Neuronal stem cell (in vitro differentiated cells): ENCODE measurements around the gene SH3BP4.

ENCODE experiments used
- DNase-seq: peaks from one replicate; pipeline ENCODE4 v3.0.0-alpha.2; 2013; ENCODE audit warnings: low spot score
- H2AFZ ChIP-seq: one replicate; pipeline ENCODE4 v1.6.1; 2013; ENCODE audit warnings: mild to moderate bottlenecking, low read length, inconsistent platforms
- H2AK5ac ChIP-seq: 2 replicates; pipeline ENCODE4 v1.6.1; 2013; ENCODE audit warnings: low read depth, mild to moderate bottlenecking, inconsistent platforms, low read length, moderate library complexity, mixed read lengths
- H2BK120ac ChIP-seq: 2 replicates; pipeline ENCODE4 v1.6.1; 2013; ENCODE audit warnings: low read depth, mild to moderate bottlenecking, inconsistent platforms, low read length, moderate library complexity, mixed read lengths
- H2BK12ac ChIP-seq: one replicate; pipeline ENCODE4 v1.6.1; 2013; ENCODE audit warnings: low read length, inconsistent platforms
- H2BK15ac ChIP-seq: 2 replicates; pipeline ENCODE4 v1.6.1; 2013; ENCODE audit warnings: mild to moderate bottlenecking, low read length, inconsistent platforms, mixed read lengths
- H2BK5ac ChIP-seq: one replicate; pipeline ENCODE4 v1.6.1; 2013; ENCODE audit warnings: inconsistent platforms, mild to moderate bottlenecking, low read length, moderate library complexity
- H3K14ac ChIP-seq: one replicate; pipeline ENCODE4 v1.6.1; 2013; ENCODE audit warnings: low read length, inconsistent platforms
- H3K18ac ChIP-seq: 2 replicates; pipeline ENCODE4 v1.6.1; 2013; ENCODE audit warnings: low read length, inconsistent platforms
- H3K23ac ChIP-seq: 2 replicates; pipeline ENCODE4 v1.6.1; 2013; ENCODE audit warnings: low read depth, mild to moderate bottlenecking, mixed read lengths, low read length, inconsistent platforms; ENCODE audit not compliant: poor library complexity
- H3K27ac ChIP-seq: replicated peaks from 3 replicates; pipeline ENCODE4 v1.5.1; 2013; ENCODE audit warnings: low read length, inconsistent platforms
- H3K27me3 ChIP-seq, 3 experiments: 2 replicates each; pipeline ENCODE4 v1.6.1; 2013; ENCODE audit warnings: low read length in 3 of 3, mild to moderate bottlenecking in 2 of 3, inconsistent platforms in 1 of 3, low read depth in 1 of 3, mixed read lengths in 1 of 3, moderate library complexity in 1 of 3; ENCODE audit not compliant: control insufficient read depth in 3 of 3, insufficient read depth in 3 of 3
- H3K36me3 ChIP-seq, 2 donors: replicated peaks in 1 of 2; 2 replicates each; pipeline ENCODE4 v1.6.1; 2013; ENCODE audit warnings: low read length in 2 of 2; ENCODE audit not compliant: control insufficient read depth in 2 of 2, insufficient read depth in 2 of 2
- H3K4ac ChIP-seq: 2 replicates; pipeline ENCODE4 v1.6.1; 2013; ENCODE audit warnings: inconsistent platforms, mild to moderate bottlenecking, low read length, moderate library complexity
- H3K4me1 ChIP-seq, 2 donors: 1 replicate in 1 of 2; 2 replicates in 1 of 2; pipeline ENCODE4 v1.6.1; 2013; ENCODE audit warnings: low read length in 2 of 2, low read depth in 1 of 2; ENCODE audit not compliant: control insufficient read depth in 2 of 2, insufficient read depth in 1 of 2
- H3K4me2 ChIP-seq: one replicate; pipeline ENCODE4 v1.6.1; 2013; ENCODE audit warnings: mild to moderate bottlenecking, low read length, inconsistent platforms; ENCODE audit not compliant: insufficient read depth, poor library complexity, severe bottlenecking
- H3K4me3 ChIP-seq, 2 donors: 2 replicates each; pipeline ENCODE4 v1.5.1; 2013; ENCODE audit warnings: low read length in 2 of 2, mild to moderate bottlenecking in 2 of 2, inconsistent platforms in 1 of 2, moderate library complexity in 1 of 2
- H3K79me1 ChIP-seq: one replicate; pipeline ENCODE4 v1.6.1; 2013; ENCODE audit warnings: low read depth, mild to moderate bottlenecking, inconsistent platforms, low read length, moderate library complexity
- H3K9ac ChIP-seq: one replicate; pipeline ENCODE4 v1.6.1; 2013; ENCODE audit warnings: mild to moderate bottlenecking, low read depth, low read length, inconsistent platforms; ENCODE audit not compliant: poor library complexity
- H3K9me3 ChIP-seq, 2 donors: replicated peaks in 1 of 2; 2 replicates each; pipeline versions ENCODE3 to v1.6.1; 2013; ENCODE audit warnings: low read length in 2 of 2, mild to moderate bottlenecking in 2 of 2, inconsistent platforms in 1 of 2, low read depth in 1 of 2, mixed read lengths in 1 of 2, moderate library complexity in 1 of 2; ENCODE audit not compliant: control insufficient read depth in 2 of 2, insufficient read depth in 1 of 2
- H4K8ac ChIP-seq: one replicate; pipeline ENCODE4 v1.6.1; 2013; ENCODE audit warnings: low read depth, mild to moderate bottlenecking, inconsistent platforms, low read length, moderate library complexity
- H4K91ac ChIP-seq: one replicate; pipeline ENCODE4 v1.6.1; 2013; ENCODE audit warnings: low read length, low read depth, mild to moderate bottlenecking, inconsistent platforms; ENCODE audit not compliant: poor library complexity
- WGBS, 2 donors: extraction: QIAGEN DNeasy Blood & Tissue Kit; methylation state at CpG; one replicate each; pipeline ENCODE4 v1.1.7; 2013; ENCODE audit warnings: missing lambda C conversion rate in 2 of 2, mixed read lengths in 1 of 2; ENCODE audit not compliant: insufficient read length in 2 of 2, insufficient replicate concordance in 1 of 2; ENCODE audit errors: extremely low coverage in 2 of 2; 5-methylcytosine and 5-hydroxymethylcytosine counted together

SH3BP4 gene

DNA sequence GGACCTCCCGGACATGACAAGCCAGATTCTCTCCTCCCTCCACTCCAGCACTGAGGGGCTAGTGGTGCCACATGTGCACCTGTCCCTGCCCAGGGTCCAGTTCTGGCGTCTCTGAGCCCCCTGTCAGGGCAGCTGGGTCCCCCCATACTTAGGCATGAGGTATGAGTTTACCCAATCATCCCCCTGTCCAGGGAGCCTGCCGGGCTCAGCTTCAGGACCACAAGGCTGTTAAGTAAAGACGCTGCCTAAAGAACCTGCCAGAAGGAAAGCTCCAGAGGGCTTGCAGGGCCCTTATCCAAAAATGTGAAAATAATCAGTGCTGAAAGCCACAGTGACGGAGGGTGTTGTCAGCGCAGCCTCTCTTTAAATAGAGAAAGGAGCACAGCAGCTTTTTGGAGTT is 40.0 kb downstream of the SH3BP4 start:
- Histone ChIP-seq H3K36me3 (peaks cover 4 to 76% of the 10 kb centered on the region in 2 donors), H3K18ac (no peak overlapping the region), H3K27ac (no peak overlapping the region), H3K4me1 (peaks cover 27 to 34% of the 10 kb centered on the region in 2 donors), H2AFZ (no peak overlapping the region), H2AK5ac (no peak overlapping the region), H3K4me3 (no peak overlapping the region), H3K79me1 (peaks cover 15% of the 10 kb centered on the region), H2BK5ac (no peak overlapping the region), H3K9ac (no peak overlapping the region), H2BK120ac (no peak overlapping the region), H3K14ac (no peak overlapping the region), H3K27me3 (no peaks in the 10 kb centered on the region), H4K8ac (no peak overlapping the region), H3K4ac (no peak overlapping the region), H2BK15ac (no peak overlapping the region), H3K9me3 (peaks cover 0 to 28% of the 10 kb centered on the region in 2 donors), H4K91ac (no peak overlapping the region), H3K23ac (no peak overlapping the region), H3K4me2 (no peak overlapping the region), H2BK12ac (no peak overlapping the region)
- WGBS, 2 donors = no CpG with 5 or more reads among the region's 6 CpGs
- no peak for DNase-seq

DNA sequence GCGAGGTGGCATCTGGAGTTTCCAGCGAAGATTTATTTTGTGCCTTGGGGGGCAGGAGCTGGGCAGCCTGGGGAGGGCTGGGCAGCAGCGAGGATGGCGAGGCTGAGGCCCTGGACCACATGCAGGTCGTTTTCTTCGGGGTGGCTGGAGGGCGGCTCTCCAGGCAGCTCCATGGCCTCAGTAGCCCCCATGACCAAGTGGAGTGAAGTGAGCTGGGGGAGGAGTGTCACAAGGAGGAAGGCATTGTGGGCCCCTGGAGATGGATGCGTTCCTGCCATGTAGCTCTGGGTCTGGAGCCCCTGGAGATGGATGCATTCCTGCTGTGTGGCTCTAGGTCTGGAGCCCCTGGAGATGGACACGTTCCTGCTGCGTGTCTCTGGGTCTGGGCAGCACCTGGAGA is 40.4 kb downstream of the SH3BP4 start:
- no peak overlapping the region for H3K4me3 ChIP-seq
- H3K79me1 ChIP-seq = peaks cover 18% of the 10 kb centered on the region
- H3K27ac ChIP-seq = no peak overlapping the region
- H3K4me1 ChIP-seq = peaks cover 28 to 36% of the 10 kb centered on the region in 2 donors
- H3K4ac ChIP-seq = no peak overlapping the region
- no peak overlapping the region for H2AFZ ChIP-seq
- no peak overlapping the region for H3K14ac ChIP-seq
- H4K91ac ChIP-seq = no peak overlapping the region
- H2BK120ac ChIP-seq = no peak overlapping the region
- H2BK12ac ChIP-seq = no peak overlapping the region
- no peak overlapping the region for H3K9ac ChIP-seq
- H4K8ac ChIP-seq = no peak overlapping the region
- H3K23ac ChIP-seq = no peak overlapping the region
- H2BK5ac ChIP-seq = no peak overlapping the region
- H3K18ac ChIP-seq = peak overlapping the region; percentile 6
- no peak overlapping the region for H2BK15ac ChIP-seq
- H2AK5ac ChIP-seq = no peak overlapping the region
- H3K9me3 ChIP-seq = peaks cover 0 to 24% of the 10 kb centered on the region in 2 donors
- H3K27me3 ChIP-seq = no peaks in the 10 kb centered on the region
- no CpG with 5 or more reads among the region's 10 CpGs for WGBS, 2 donors
- H3K4me2 ChIP-seq = no peak overlapping the region
- peaks cover 4 to 76% of the 10 kb centered on the region in 2 donors for H3K36me3 ChIP-seq
- no peak for DNase-seq

DNA sequence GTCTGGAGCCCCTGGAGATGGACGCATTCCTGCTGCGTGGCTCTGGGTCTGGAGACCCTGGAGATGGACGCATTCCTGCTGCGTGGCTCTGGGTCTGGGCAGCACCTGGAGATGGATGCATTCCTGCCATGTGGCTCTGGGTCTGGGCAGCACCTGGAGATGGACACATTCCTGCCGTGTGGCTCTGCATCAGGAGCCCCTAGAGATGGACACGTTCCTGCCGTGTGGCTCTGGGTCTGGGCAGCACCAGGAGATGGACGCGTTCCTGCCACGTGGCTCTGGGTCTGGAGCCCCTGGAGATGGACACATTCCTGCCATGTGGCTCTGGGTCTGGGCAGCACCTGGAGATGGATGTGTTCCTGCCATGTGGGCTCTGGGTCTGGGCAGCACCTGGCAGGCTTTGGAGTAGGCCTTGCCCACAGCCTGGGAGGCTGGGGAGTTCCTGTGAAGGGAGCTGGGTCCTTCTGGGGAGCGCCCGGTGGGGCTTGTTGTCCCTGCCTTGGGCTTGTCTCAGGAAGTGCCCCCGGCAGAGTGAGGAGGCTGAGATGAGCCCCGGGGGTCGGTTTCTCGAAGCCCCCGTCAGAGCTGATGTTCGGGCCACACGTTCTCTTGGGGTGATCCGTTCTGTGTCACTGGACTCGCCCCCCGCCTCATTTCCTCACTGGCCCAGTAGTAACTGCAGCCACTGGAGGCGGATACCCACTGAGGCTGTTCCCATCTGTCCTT is 41.0 kb downstream of the SH3BP4 start:
- H3K27me3 ChIP-seq = no peaks in the 10 kb centered on the region
- no peak overlapping the region for H3K4me3 ChIP-seq
- no peak overlapping the region for H3K14ac ChIP-seq
- no peak overlapping the region for H3K9ac ChIP-seq
- peaks cover 4 to 74% of the 10 kb centered on the region in 2 donors for H3K36me3 ChIP-seq
- H3K4me2 ChIP-seq = no peak overlapping the region
- no peak overlapping the region for H2BK12ac ChIP-seq
- H3K27ac ChIP-seq = no peak overlapping the region
- H3K9me3 ChIP-seq = peaks cover 0 to 18% of the 10 kb centered on the region in 2 donors
- no peak overlapping the region for H4K8ac ChIP-seq
- H2AK5ac ChIP-seq = peak overlapping the region; percentile 27
- no CpG with 5 or more reads among the region's 23 CpGs for WGBS, 2 donors
- H2AFZ ChIP-seq = no peak overlapping the region
- no peak overlapping the region for H3K4ac ChIP-seq
- peaks cover 28 to 40% of the 10 kb centered on the region in 2 donors for H3K4me1 ChIP-seq
- H3K79me1 ChIP-seq = peaks cover 18% of the 10 kb centered on the region
- no peak for DNase-seq
- H2BK5ac ChIP-seq = no peak overlapping the region
- H3K23ac ChIP-seq = no peak overlapping the region
- peak overlapping the region; percentile 50 for H3K18ac ChIP-seq
- no peak overlapping the region for H4K91ac ChIP-seq
- H2BK120ac ChIP-seq = no peak overlapping the region
- H2BK15ac ChIP-seq = no peak overlapping the region

DNA sequence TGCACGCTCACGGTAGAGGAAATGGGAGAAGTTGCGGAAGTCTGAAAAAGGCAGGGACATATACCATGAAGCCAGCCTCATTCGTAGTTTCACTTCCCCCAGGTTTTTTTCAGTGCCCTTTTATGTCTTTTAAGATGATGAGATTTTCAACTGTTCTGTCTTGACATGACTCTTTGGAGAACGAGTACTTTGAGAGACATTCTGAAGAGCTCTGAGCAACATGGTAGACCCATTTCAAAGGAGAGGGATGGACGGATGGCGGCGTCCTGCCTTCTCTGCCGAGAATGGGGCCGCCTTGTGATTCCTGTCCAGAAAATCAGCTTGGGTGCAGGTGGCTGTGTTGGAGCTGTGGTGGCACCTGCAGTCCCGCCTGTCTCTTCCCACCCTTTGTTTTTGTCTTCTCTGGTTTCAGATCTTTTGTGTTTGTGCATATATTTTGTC is 41.7 kb downstream of the SH3BP4 start:
- H4K8ac ChIP-seq = no peak overlapping the region
- no peak overlapping the region for H4K91ac ChIP-seq
- peaks cover 0 to 17% of the 10 kb centered on the region in 2 donors for H3K9me3 ChIP-seq
- no peaks in the 10 kb centered on the region for H3K27me3 ChIP-seq
- no peak overlapping the region for H3K18ac ChIP-seq
- H3K9ac ChIP-seq = no peak overlapping the region
- H2BK120ac ChIP-seq = no peak overlapping the region
- H2AK5ac ChIP-seq = no peak overlapping the region
- no peak overlapping the region for H2BK15ac ChIP-seq
- peaks cover 28 to 45% of the 10 kb centered on the region in 2 donors for H3K4me1 ChIP-seq
- H2BK12ac ChIP-seq = no peak overlapping the region
- no peak overlapping the region for H2AFZ ChIP-seq
- no peak overlapping the region for H3K23ac ChIP-seq
- H3K27ac ChIP-seq = no peak overlapping the region
- no CpG with 5 or more reads among the region's 11 CpGs for WGBS, 2 donors
- H3K4ac ChIP-seq = no peak overlapping the region
- H3K36me3 ChIP-seq = peaks cover 4 to 79% of the 10 kb centered on the region in 2 donors
- no peak overlapping the region for H3K14ac ChIP-seq
- no peak overlapping the region for H3K4me3 ChIP-seq
- H3K4me2 ChIP-seq = no peak overlapping the region
- DNase-seq = no peak
- peaks cover 16% of the 10 kb centered on the region for H3K79me1 ChIP-seq
- no peak overlapping the region for H2BK5ac ChIP-seq
